Measurements from ENCODE around the gene FOXJ1.

Gene FOXJ1

DNA sequence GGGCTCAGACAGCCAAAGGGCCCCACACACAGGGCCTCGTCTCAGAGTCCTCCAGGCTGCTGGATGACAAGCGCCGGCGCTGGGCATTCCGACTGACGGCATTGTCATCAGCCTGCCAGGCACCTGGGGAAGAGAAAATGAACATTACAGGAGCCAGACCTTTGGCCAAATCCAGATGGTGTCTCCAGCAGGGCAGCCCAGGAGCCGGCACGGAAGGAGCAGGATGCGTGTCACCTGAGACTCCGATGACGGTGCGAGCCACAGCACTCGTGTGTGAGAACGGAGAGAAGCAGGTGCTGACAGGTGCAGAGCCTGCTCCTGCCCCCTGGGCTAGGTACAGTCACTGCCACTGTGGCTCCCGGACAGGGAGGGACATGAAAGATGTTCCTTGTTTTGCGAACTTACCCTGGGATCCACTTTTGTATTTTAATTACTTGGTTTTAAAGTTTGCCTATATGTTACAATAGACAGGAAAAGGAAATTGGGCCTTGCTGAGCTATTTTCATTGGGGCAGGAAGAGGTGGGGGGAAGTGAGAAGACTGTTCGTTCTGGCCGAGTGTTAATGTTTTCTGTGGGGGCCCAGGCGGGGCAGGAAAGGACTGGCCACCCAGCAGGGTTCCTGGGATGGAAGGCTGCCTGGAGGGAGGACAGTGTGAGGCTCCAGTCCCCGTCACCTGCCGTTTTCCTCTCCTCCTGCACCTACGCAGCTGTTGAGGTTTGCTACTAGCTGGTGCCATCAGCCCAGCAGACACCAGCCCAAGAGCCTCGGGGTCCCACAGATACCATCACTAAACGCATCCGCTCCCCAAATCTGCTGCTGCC lies 4.4 kb upstream of the FOXJ1 start:
- peak; percentile 44 for DNase-seq
- in situ Hi-C loops (cut with MboI; ENCODE audit: low pct_unique_long_range_greater_than_20kb, low sequenced_read_pairs) = no loop called here

DNA sequence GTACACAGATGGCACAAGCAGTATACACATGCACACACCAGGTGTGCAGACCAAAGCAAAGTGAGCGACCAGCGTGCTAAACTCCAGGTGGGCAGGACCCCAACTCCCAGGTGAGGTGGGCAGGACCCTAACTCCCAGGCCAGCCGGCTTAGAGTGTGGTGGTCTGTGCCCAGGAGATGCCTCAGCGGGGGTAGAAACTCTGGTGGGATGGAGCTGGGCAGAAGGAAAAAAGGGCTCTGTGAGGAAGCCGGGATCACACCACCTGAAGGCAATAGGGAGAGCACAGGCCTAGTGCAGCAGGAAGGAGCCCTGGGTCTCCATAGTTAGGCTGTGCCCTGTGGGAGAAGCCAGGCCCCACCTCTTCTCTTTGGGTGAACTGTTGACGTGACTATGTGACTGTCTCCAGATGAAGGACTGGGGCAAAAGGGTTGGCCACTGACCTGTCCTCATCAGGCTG lies 1.6 kb upstream of the FOXJ1 start:
- in situ Hi-C loops (cut with MboI; ENCODE audit: low pct_unique_long_range_greater_than_20kb, low sequenced_read_pairs) = no loop called here
- no peak for DNase-seq

DNA sequence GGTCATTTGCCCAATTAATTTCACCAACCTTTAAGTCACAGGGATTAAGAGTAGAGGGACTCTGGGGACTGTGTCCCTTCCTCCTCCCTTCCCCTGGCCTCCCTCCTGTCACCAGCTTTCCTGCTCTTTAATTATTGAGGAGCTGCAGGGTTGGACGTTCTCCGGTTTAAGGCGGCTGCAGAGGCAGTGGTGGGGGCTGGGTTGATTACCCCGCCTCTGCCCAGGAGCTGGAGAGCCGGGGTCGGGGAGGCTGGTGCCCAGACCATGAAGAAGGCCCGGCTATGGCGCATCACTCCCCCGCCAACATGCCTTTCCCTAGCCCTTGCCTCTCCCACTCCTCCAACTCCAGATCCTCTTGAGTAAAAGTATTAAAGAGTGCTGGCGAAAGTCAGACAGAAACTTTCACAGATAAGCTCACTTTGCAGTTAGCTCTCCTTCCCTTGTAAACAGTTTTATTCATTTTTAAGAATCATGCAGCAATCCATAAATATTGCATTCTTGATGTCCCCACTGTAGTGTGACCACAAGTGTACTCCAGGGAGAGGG lies 1.1 kb upstream of the FOXJ1 start:
- DNase-seq = peak; percentile 34
- in situ Hi-C loops (cut with MboI; ENCODE audit: low pct_unique_long_range_greater_than_20kb, low sequenced_read_pairs) = no loop called here

DNA sequence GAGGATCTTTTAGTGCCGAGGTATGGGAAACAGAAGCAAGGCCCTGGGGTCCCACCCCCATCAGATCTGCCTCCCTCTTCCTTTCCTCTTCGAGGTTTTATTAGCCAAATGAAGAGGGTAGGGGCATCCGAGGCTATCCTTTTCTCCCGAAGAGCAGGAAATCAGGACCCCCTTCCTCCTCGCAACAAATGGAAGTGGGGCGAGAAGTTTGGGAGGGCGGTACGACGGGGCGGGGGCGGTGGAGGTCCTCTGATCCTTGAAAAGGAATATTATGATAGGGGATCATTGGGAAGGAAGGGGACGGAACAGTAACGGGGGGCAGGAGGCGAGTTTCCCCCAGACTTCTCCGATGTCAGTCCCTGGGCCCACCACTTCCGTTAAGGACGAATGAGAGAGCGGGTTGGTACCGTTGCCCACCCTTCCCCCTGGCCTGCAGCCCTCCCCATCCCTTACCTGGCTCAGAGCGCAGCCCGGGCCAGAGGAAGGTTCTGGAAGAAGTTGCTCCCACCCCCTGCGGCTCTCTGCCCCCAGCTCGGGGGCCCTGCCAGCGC lies 309 bp downstream of the FOXJ1 start:
- in situ Hi-C loops (cut with MboI; ENCODE audit: low pct_unique_long_range_greater_than_20kb, low sequenced_read_pairs) = no loop called here
- DNase-seq = no peak

DNA sequence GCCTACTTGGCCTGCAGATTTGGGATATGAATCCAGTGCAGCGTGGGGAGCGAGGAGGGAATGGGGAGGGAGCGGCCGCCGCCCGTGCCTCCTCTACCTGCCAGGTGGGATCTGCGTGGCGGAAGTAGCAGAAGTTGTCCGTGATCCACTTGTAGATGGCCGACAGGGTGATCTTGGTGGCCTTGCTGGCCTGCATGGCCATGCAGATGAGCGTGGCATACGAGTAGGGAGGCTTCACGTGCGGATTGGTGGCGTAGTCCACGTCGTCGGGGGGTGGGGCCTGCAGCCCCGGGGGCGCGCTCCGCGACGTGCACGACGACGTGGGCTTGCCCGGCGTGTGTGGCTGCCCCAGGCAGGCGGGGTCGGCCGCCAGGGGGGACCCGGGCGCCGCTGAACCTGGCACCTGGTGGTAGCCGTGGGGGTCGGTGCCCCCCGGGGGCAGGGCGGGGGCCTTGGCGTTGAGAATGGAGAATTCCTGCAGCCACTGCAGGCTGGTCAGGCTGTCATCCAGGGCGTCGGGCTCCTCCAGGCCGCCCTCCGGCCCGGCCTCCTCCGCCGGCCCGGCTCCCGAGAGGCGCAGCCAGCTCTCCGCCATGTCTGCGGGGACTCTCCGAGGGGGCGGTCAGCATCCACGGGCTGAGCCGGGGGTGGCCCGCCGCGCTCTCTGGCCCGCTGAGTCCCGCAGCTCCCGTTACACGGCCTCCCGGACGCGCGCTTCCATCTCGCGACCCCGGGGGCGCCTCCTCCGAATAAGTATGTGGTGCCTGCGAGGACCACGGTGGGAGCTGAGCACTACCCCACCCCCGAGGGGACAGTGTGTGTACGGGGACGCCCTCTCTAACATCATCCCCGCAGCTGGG lies 1.0 kb downstream of the FOXJ1 start:
- DNase-seq = no peak
- in situ Hi-C loops (cut with MboI; ENCODE audit: low pct_unique_long_range_greater_than_20kb, low sequenced_read_pairs) = no loop called here

DNA sequence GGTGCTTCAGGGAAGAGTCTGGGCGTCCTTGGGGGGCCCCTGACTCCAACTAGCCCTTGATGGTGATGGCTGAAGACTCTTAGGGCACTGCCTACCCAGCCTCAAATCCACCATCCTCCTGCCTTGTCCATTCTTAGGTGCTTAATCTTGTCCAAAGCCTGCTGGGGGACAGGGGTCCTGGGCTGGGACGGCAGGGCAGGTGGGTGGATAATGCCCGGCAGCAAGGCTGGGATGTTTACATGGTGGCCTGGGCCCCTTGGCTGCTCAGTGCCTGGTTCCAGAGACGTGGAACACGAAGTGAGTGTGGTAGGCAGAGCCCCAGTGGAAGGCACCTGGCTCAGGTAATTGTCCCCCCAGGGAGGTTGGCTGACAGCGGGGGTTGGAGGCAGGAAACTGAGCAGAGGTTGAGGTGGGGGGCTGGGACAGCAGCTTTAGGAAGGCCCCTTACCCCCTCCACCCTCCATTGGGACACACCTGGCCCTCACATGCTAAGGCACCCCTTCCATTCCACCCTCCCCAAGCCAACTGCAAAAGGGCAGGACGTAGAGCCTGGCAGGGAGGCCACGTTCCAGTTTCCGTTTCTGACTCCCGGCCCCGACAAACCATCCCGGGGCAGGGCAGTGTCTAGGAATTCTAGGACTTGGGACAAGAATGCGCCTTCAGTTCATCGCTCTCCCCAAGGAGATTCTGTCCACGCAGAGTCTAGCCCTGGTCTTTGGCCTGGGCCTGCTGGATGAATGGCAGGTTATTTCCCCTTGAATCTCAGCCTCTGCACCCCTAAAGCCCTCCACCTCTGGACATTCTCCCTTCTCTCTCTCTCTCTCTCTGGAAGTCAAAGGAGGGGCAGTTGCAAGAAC lies 1.9 kb downstream of the FOXJ1 start:
- no peak for DNase-seq
- in situ Hi-C loops (cut with MboI; ENCODE audit: low pct_unique_long_range_greater_than_20kb, low sequenced_read_pairs) = no loop called here

DNA sequence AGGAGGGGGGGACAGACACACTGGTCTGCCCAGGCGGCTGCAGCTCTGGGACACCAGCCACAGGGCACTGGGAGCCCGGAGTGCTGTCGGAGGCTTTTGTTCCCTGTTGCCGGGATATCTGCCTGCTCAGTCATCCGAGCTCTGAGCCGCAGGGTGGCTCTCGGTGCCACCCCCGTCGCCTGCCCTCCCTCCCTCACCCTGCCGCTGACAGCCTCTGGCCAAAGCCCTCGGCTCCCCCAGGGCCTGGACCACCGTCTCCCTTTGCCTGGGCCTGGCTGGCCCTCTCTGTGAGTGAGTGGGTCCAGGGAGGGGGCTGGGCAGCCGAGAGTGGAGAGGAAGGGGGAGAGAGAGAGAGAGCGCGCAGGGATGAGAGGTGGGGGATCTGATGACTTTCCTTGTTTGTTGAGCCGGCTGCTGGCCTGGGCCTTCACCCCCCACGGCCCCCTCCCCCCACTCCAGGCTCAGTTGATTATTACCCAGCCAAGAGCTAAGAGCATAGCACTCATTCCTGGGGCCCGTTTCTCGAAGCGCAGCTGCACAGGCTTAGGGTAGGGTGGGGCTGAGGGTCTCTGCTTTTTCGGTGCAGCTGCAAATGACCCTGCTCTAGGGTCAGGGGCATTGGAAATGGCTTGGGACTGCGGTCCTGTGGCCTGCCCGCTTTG lies 2.7 kb downstream of the FOXJ1 start:
- in situ Hi-C loops (cut with MboI; ENCODE audit: low pct_unique_long_range_greater_than_20kb, low sequenced_read_pairs) = no loop called here
- DNase-seq = no peak

DNA sequence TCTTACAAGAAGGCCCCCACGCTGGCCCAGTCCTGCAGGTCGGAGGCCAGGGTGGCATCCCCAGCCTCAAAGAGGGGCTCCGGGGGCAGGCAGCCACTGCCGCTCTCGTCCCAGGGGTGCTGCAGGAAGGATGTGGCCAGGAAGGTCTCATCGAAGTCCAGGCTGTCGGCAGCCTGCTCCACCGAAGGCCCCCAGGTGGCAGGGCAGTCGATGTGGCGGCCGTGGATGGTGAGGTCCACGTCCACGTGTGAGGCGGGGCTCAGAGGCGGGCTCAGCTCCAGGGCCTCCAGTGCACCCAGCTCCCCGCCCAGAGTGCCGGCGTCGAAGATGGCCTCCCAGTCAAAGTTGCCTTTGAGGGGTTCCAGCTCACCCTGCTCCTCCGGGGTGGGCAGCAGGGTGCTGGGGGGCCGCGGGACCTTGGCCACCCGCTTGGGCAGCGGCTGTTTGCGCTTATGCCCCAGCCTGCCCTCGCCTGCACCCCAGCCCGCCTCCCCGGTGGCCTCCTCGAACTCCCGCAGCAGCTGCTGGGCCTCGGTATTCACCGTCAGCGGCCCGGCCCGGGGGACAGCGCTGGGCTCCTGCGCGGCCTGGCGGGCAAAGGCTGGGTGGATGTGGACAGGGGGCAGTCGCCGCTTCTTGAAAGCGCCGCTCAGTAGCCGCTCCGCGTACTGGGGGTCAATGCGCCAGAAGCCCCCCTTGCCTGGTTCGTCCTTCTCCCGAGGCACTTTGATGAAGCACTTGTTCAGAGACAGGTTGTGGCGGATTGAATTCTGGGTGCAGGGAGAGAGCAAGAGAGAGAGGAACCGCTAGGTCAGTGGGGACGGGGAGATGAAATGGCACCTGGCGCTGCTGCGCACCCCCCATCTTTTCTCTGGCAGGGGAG lies 3.5 kb downstream of the FOXJ1 start:
- in situ Hi-C loops (cut with MboI; ENCODE audit: low pct_unique_long_range_greater_than_20kb, low sequenced_read_pairs) = no loop called here
- DNase-seq = no peak

DNA sequence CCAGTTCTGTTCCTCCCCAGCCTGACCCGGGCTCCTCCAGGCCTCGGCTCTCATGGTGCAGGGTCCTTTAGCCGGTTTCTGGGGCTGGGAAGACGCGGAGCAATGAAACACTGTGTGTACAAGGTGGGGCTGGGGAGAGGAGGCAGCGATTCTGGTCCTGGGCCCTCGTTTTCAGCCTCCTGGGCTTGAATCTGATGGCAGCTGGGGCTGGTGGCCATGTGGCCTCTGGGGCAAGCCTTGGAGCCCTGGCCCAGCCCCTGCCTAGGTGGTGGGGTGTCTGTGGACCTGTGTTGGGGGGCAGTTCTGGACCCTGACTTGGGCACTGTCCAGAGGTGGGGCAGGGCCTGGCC lies 4.1 kb downstream of the FOXJ1 start:
- no peak for DNase-seq
- in situ Hi-C loops (cut with MboI; ENCODE audit: low pct_unique_long_range_greater_than_20kb, low sequenced_read_pairs) = no loop called here

DNA sequence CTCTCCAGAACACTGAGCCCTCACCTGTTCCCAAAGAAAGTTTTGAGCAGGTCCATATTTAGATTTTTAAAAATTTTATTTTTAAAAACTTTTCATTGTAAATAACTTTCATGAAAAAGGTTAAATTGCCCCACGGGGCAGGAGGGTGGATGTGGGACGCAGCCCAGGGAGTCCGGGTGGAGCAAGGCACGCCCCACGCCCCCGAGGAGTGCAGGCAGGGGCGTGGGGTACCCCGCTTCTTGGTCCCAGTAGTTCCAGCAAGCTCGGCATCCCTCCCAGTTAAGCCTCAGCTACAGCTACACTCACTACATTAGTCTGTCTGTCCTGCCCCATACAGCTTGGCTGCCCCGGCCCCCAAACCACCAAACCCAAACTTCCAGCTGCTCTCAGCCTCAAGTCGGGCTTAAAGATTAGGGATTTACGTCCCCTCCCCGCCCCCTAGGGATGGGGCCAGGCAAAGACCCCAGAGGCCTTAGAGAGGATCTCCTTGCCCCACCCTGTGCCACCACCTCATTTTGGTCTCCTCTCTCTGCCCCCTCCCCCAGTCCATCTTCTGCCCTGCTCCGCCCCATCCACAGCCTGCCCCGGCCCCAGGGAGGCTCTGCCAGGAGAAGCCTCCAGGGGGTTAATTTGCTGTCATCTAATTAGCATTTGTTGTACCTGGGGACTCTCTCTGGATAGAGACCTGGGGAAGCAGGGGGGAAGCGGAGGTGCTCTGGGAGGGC lies 4.6 kb downstream of the FOXJ1 start:
- no peak for DNase-seq
- in situ Hi-C loops (cut with MboI; ENCODE audit: low pct_unique_long_range_greater_than_20kb, low sequenced_read_pairs) = no loop called here

DNA sequence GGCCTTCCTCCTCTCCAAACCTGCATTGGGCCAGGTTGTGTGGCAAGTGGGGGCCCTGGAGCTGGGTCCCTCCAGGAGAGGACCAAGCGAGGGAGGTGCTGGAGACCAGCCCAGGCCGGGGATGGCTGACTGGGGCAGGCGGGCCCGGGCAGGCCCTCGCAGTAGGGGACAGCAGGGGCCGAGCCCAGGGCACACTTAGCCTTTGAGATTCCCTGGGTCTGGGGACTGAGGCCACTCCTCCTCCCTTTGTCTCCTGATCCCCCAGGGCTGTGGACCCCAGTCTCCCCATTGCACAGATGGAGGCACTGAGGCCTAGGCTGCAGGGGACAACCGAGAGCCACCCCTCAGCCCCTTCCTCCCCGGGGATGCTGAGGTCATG lies 5.2 kb downstream of the FOXJ1 start:
- in situ Hi-C loops (cut with MboI; ENCODE audit: low pct_unique_long_range_greater_than_20kb, low sequenced_read_pairs) = no loop called here
- no peak for DNase-seq

DNA sequence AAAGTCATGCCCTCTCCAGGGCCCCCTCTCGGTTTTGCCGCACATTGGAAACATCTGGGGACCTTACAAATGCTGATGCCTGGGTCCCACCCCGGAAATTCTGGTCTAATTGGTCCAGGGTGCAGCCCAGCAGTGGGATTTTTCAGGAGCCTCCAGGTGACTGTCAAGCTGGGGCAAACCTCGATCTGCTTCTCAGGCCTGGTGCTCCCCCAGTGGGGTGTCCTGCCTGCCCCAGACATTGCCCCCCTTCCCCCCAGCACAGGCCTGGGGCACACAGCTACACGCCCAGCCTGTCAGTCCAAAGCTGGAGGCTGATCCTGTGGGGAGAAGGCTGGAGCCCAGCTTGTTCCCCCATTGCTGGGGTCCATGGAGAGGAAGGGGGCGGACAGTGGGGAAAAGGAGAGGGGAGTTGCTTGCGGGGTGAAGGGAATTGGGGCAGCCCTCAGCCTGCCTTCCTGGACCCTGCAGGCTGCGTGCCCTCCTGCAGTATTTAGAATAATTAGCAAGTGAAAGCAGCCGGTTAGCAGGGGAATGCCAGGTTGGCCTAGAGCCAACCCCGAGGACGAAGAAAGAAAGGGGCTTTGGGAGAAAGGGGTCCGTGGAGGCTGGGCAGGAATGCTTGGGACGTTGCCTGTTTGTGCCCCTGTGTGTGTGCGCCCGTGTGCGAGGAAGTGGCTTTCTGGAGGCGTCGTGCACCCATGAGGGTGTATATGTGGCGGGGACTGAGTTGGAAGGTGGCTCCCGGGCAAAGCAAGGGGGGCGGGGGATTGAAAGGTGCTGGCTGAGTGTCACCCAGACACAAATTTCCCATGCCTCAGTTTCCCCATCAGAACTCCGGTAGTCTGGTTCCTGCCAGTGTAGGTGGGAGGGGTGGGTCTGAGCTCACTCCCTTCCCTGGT lies 5.9 kb downstream of the FOXJ1 start:
- DNase-seq = no peak
- in situ Hi-C loops (cut with MboI; ENCODE audit: low pct_unique_long_range_greater_than_20kb, low sequenced_read_pairs) = no loop called here

DNA sequence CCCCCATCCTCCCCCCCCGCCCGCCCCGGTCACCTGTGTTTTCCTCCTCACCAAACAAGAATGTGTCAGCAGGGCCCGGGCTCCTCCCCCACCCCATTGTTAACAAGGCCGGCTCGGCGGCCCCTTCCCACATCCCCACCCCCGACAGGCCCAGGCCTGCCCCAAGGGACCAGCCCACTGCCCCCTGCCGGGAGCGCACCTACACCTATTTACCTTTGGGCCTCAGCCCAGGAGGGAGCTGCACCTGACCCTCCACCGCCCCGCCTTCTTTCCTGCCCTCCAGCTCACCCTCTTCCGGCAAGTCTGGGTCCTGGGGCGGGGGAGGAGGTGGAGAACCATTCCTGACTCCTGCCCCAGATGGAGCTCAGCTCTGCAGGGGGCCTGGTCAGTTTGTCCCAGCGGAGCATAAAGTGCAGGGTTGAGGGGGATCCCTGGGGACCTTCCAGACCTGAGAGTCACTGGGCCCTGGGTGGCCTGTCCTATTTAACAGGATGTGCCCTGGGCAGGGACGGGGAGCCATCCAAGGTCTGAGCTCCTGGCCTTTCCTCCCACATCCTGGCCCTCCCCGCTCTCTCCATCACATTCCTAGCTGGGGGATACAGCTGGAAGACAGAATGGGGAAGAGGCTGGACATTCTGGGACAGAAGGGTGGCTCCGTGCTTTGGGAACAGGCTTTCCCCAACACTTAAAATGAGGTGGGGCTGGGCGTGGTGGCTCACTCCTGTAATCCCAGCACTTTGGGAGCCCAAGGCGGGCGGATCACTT lies 8.3 kb downstream of the FOXJ1 start:
- DNase-seq = no peak
- in situ Hi-C loops (cut with MboI; ENCODE audit: low pct_unique_long_range_greater_than_20kb, low sequenced_read_pairs) = no loop called here

DNA sequence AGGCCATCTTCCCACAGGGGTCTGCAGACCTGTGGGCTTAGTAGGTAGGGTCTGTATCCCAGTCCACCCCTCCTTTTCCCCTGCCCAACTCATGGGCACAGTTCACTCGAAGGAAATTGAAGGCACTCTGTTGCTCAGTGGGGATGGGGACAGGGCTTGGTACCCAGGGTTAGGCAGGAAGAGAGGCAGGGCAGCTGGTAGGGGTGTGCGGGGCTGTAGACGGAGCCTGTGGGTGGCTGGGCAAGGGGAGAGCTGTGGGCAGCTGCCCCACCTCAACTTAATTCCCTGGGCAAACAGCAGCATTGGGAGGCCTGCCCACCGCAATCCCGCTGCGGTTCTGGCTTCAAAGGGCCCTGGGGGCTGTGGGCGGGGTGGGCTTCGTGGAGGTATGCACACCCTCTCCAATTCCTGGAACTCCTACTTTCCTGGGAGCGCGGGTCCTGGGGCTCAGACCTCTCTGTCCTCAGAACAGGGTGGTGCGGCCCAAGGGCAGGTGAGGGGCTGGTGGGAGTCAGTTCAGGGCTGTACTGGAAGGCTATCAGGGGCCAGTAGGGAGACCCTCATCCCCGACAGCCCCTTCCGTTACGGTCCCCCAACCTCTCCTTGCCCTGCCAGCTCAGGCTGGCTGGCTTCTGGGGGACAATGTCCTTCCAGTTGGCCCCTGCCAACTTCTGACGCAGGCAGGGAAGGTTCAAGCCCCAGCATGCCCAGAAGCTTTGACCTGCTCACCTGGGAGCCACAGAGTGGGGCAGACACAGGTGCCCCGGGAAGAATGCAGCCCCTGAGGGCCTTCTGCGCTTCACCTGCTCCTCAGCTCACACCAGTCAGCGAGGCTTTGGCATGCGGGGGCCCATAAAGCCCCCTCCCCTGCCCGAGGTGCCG lies 9.1 kb downstream of the FOXJ1 start:
- no peak for DNase-seq
- in situ Hi-C loops (cut with MboI; ENCODE audit: low pct_unique_long_range_greater_than_20kb, low sequenced_read_pairs) = no loop called here

All from KBM-7 (cell line).